Activated CD8-positive, alpha-beta memory T cell treated with anti-CD3 and anti-CD28 coated beads for 4 hours (primary cell): ENCODE measurements around the gene ZNF546.

Experiments
- DNase-seq, 2 donors: peaks; one replicate each; pipeline ENCODE4 v3.0.0-alpha.2; 2020; ENCODE audit warnings: low read depth in 2 of 2

The ZNF546 gene

GRCh38 chr19:40055832-40056504 is 59.1 kb downstream of the ZNF546 start, which contains the start of gene ZNF780B:
TSS of gene ZNF780B (minus strand) at chr19:40056231. CDS start at chr19:40050332, 5,899 bp downstream.
- peak; percentile 35 to 61 for DNase-seq

- DNase-seq = no peak
Observed at GRCh38 chr19:40056505-40056904, 59.6 kb downstream of the ZNF546 start.

- no peak for DNase-seq
Observed at GRCh38 chr19:40057166-40057565, 60.3 kb downstream of the ZNF546 start.

- DNase-seq = no peak
Observed at GRCh38 chr19:40059624-40060023, 62.8 kb downstream of the ZNF546 start.

GRCh38 chr19:40070058-40070457 is 73.2 kb downstream of the ZNF546 start:
- no peak for DNase-seq
